Upper lobe of right lung (tissue), 1 donor: ENCODE measurements around the gene COL6A6. TPM values are rescaled to one million over a fixed set of nuclear protein-coding genes. Genes with fewer than 3 reads are reported as not detected.

Source experiments
- ATAC-seq: fragments of 200-7000 bp; cut with Tn5 transposase; one replicate; pipeline ENCODE4 v1.9.1; 2020; ENCODE audit warnings: mild to moderate bottlenecking, moderate library complexity
- DNase-seq: peaks from one replicate; pipeline ENCODE4 v3.0.0-alpha.2; 2020
- H3K27ac ChIP-seq: fragments of 200-600 bp; one replicate; pipeline ENCODE4 v1.8.0; 2022
- H3K27me3 ChIP-seq: fragments of 200-600 bp; one replicate; pipeline ENCODE4 v1.8.0; 2022; ENCODE audit warnings: mild to moderate bottlenecking
- H3K36me3 ChIP-seq: fragments of 200-600 bp; one replicate; pipeline ENCODE4 v1.8.0; 2022
- H3K4me1 ChIP-seq: fragments of 200-600 bp; one replicate; pipeline ENCODE4 v1.8.0; 2022
- H3K4me3 ChIP-seq: fragments of 200-600 bp; one replicate; pipeline ENCODE4 v1.8.0; 2022; ENCODE audit warnings: mild to moderate bottlenecking
- H3K9me3 ChIP-seq: fragments of 200-600 bp; one replicate; pipeline ENCODE4 v1.8.0; 2022
- intact Hi-C: fragments of 100-400 bp; cut with DNase I; formaldehyde crosslinking; loops from one replicate; pipeline ENCODE4 v1.11.0; 2022
- total RNA-seq: library from RNA; stranded (reverse); fragmentation: NEBNext Ultra II Directional; extraction: Animal tissue kit (Norgen Biotek cat#: 25700); gene quantifications from one replicate; pipeline ENCODE4 v1.2.1, GENCODE V29; 2021
- TF ChIP-seq, protein P1 (sequence below): fragments of 200-600 bp; IDR thresholded peaks from one replicate; pipeline ENCODE4 v1.8.0; 2022; ENCODE audit warnings: antibody characterized with exemption
- donor health status: DM: no; HTN: yes; CAD: no; lungs with severe emphysema.

Gene COL6A6
- total RNA-seq, 1 donor from 2014 or later = 34.8 TPM

GRCh38 chr3:130522399-130522798, 5.4 kb downstream of the COL6A6 start:
- no peaks in the 10 kb centered on the region for H3K9me3 ChIP-seq
- TF ChIP-seq, protein P1, sequence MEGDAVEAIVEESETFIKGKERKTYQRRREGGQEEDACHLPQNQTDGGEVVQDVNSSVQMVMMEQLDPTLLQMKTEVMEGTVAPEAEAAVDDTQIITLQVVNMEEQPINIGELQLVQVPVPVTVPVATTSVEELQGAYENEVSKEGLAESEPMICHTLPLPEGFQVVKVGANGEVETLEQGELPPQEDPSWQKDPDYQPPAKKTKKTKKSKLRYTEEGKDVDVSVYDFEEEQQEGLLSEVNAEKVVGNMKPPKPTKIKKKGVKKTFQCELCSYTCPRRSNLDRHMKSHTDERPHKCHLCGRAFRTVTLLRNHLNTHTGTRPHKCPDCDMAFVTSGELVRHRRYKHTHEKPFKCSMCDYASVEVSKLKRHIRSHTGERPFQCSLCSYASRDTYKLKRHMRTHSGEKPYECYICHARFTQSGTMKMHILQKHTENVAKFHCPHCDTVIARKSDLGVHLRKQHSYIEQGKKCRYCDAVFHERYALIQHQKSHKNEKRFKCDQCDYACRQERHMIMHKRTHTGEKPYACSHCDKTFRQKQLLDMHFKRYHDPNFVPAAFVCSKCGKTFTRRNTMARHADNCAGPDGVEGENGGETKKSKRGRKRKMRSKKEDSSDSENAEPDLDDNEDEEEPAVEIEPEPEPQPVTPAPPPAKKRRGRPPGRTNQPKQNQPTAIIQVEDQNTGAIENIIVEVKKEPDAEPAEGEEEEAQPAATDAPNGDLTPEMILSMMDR = no peak
- peaks cover 12% of the 10 kb centered on the region for H3K27me3 ChIP-seq
- H3K27ac ChIP-seq = no peak overlapping the region
- no peaks in the 10 kb centered on the region for H3K36me3 ChIP-seq
- DNase-seq (no peak), ATAC-seq (no peak)
- intact Hi-C loops = no loop called here
- H3K4me1 ChIP-seq = no peaks in the 10 kb centered on the region
- no peak overlapping the region for H3K4me3 ChIP-seq

- H3K4me1 ChIP-seq = no peaks in the 10 kb centered on the region
- TF ChIP-seq, protein P1 = no peak
- no peaks in the 10 kb centered on the region for H3K36me3 ChIP-seq
- DNase-seq (no peak), ATAC-seq (no peak)
- no peaks in the 10 kb centered on the region for H3K27me3 ChIP-seq
- intact Hi-C loops = no loop called here
- no peak overlapping the region for H3K27ac ChIP-seq
- no peaks in the 10 kb centered on the region for H3K9me3 ChIP-seq
- H3K4me3 ChIP-seq = no peak overlapping the region
These were observed 10.4 kb downstream of the COL6A6 start for GRCh38 chr3:130527426-130527825.

DNA sequence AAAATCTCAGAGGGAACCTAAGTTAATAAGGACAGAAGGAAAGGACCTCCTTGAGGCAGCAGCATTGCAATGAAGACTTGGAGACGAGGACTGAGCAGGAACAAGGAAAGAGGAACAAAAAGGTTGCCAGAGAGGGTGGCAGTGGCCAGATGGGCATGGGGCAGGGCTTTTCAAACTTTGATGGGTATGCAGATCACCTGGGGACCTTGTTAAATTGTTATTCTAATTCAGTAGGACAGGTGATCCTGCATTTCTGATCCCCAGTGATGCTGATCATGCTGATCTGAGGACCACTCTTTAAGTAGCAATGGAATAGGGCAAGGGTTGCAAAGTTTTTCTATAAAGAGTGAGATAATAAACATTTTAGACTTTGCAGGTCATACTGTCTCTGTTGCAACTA, 11.1 kb downstream of the COL6A6 start:
- Histone ChIP-seq H3K9me3 (no peaks in the 10 kb centered on the region), H3K36me3 (no peaks in the 10 kb centered on the region), H3K4me1 (no peaks in the 10 kb centered on the region), H3K27ac (no peak overlapping the region), H3K27me3 (no peaks in the 10 kb centered on the region), H3K4me3 (no peak overlapping the region)
- TF ChIP-seq, protein P1 = no peak
- DNase-seq (no peak), ATAC-seq (no peak)
- intact Hi-C loops = no loop called here

DNA sequence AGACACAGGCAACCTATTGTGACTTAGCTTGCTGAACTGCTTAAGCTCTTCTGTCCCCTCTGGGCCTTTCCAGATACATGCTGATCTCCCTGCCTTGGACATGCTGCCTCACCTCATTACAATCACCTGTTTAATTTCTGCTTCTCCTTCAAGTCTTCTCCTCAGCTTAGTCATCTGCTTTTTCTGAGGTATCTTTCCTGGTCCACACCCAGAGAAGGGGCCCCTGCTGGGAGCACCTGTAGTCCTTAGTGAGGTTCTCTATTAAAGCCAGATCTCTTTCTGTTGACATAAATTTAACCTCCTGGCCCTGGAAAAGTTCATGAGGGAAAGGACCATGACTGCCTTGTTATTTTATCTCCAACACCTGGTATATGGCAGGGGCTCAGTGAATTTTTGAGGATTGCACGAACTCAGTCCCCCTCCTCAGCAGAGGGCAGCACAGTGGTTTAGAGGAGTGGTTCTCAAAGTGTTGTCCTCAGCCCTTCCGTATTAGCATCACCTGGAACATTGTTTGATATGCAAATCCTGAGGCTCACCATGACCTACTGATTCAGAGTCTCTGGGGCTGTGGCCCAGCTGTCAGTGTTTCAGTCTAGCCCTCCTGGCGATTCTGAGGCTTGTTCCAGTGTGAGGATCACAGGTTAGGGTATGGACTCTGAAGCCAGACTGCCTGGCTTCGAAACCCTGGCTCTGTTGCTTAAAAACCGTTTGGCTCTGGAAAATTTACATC, 12.7 kb downstream of the COL6A6 start:
- Histone ChIP-seq H3K27me3 (no peaks in the 10 kb centered on the region), H3K27ac (no peak overlapping the region), H3K4me1 (no peaks in the 10 kb centered on the region), H3K4me3 (no peak overlapping the region), H3K9me3 (no peaks in the 10 kb centered on the region), H3K36me3 (no peaks in the 10 kb centered on the region)
- no peak for ATAC-seq
- intact Hi-C loops = no loop called here
- TF ChIP-seq, protein P1 = no peak
- DNase-seq = no peak

DNA sequence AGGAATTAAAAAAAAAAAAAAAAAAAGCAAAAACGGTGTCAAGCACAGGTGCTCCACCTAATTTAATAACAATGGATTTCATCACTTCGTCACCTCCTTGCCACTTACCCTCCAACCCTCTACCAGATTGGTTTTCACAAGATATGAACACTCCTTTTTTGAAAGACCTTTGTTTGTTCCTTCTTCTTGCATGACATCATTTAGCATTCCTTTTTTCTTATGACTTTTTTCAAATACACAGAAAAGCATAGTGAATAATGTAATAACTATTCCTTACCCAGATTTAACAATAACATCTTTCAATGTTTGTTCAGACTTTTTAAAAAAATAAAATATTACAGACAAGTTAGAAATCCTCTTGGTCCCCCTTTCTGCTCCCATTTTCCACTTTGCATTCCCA, 16.3 kb downstream of the COL6A6 start:
- H3K36me3 ChIP-seq = no peaks in the 10 kb centered on the region
- H3K27me3 ChIP-seq = no peaks in the 10 kb centered on the region
- no peak overlapping the region for H3K27ac ChIP-seq
- no peaks in the 10 kb centered on the region for H3K4me1 ChIP-seq
- TF ChIP-seq, protein P1 = no peak
- intact Hi-C loops = no loop called here
- DNase-seq (no peak), ATAC-seq (no peak)
- no peak overlapping the region for H3K4me3 ChIP-seq
- no peaks in the 10 kb centered on the region for H3K9me3 ChIP-seq
